Stimulated activated CD8-positive, alpha-beta memory T cell treated with anti-CD3 and anti-CD28 coated beads, Interleukin-15, amount 100 ng/mL, for 48 hours (primary cell): Measurements from ENCODE around the gene SCGB1A1.
"Not testable (repeated sequence)": the region's sequence is repeated elsewhere in the genome, so short reads cannot be mapped to it uniquely, and the experiment has no call there.

ENCODE experiments used
- DNase-seq, 2 donors: peaks; one replicate each; pipeline ENCODE4 v3.0.0-alpha.2; 2020; ENCODE audit warnings: low read depth in 2 of 2

SCGB1A1 gene

DNA sequence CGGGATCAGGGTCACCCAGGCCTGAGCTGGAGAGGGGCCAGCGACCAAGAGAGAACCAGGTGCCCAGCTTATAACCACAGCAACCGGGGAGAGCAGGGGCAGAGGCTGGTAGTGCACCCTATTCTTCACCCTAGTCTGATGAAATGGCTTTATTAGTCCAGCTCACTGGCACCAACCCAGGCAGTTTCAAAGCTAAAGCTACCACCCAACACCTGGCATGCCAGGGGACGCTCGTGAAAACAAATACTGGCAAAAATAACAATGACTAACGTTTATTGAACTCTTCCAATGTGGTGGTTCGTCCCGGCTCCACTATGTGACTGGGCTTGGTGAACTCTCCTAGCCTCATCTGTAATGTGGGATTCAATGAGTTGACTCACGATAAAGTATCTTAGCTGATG, 30.6 kb downstream of the SCGB1A1 start:
- no peak for DNase-seq

DNA sequence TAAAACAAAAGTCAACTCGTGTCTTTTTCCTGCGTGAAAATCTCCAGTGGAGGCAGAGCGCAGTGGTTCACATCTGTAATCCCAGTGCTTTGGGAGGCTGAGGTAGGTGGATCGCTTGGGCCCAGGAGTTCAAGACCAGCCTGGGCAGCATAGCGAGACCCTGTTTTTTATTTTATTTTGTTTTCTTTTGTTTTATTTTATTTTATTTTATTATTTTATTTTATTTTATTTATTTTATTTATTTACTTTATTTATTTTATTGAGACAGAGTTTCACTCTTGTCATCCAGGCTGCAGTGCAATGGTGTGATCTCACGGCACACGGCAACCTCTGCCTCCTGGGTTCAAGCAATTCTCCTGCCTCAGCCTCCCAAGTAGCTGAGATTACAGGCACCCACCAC, 31.1 kb downstream of the SCGB1A1 start:
- not testable (repeated sequence) for DNase-seq

DNA sequence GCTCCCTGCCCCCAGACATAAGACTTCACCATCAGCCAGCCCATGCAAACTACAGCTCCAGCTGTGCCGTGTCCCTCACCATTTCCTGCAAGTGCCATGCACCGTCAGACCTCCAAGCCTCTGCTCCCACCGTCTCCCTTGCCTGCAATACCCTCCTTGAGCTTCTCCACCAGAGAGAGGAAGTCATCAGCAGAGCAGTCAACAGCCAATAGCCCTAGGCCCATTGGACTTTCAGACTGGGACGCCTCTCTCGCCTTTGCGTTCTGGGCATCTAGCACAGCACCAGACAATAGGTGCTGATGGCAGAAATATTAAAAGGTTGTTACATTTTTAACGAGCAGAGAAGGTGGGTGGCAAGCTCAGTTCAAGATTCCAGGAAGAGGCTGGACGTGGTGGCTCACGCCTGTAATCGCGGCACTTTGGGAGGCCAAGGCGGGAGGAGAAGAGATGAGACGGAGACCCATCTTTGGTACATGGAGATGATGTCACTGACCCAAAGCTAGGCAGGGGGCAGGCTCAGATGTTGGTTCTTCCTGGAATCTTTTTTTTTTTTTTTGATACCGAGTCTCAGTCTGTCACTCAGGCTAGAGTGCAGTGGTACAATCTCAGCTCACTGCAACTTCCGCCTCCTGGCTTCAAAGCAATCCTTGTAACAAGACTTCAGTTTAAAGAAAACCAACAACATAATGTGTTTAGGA, 31.9 kb downstream of the SCGB1A1 start:
- DNase-seq: no peak

DNA sequence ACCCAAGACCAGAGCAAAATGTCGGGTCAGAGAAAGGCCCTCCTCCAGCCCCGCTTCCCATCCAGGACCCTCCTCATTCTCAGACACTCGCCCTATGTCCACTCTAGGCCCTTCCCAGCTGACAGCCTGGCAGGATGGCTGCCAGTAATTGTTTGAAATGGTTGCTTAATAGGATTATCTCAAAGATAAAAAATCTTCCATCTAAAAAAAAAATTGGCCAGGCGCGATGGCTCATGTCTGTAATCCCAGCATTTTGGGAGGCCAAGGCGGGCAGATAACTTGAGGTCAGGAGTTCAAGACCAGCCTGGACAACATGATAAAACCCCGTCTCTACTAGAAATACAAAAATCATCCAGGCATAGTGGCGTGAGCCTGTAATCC, 32.4 kb downstream of the SCGB1A1 start:
- no peak for DNase-seq

DNA sequence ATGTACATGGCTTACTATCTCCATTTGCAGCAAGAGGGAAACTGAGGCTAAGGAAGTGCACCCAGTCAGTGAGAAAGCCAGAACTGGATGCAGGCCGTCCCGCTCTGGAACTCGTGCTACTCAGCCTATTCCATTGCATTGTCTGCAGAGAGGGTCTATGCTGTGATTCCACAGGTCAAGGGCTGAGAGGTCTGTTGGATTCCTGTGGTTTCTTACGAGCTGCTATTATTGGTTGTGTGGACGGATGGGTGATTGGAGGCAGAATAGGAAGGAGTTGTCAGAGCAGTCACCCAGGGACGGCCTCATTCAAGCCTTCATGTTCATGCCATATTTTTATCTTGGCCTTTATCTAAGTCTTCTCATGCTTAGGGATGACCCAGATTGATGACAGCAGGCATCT, 33.4 kb downstream of the SCGB1A1 start:
- DNase-seq: no peak

DNA sequence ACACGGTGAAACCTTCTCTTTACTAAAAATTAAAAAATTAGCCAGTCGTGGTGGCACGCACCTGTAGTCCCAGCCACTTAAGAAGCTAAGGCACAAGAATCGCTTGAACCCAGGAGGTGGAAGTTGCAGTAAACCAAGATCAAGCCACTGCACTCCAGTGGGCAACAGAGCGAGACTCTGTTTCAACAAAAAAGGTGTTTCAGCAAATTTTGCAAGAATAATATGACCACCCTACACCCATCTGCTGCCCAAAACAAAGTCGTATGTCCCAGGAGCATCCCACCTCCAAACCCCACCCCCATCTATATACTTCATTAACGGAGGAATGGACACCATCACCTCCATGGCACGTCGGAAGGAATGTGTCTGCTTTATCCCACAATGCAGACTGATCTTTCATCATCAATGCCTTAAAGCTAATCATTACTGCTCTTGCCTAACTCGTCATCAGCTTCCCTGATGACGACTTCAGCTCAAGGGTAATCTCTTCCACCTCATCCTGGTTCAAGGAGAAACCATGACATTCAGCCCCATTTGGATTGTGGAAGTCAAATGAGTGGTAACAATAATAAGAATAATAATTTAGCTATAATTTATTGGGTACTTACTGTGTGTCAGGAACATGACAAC, 34.1 kb downstream of the SCGB1A1 start:
- DNase-seq: no peak

DNA sequence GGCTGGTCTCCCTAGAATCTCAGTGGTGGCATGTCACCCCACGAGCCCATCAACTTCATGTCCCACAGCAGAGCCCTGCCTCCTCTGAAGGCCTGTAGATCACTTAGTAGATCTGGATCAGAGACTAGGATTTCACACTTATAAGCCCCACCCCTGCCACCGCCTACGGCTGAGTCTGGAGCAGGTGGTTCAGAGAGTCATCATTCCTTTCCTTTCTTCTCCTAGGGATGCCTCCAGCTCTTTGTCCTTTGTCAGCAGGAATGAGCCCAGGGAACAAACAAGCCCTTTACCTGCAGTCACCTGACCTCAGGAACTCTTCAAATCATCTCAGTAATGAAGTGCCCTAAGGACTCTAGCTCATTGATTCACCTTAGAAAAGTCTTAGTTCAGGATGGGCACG, 37.8 kb downstream of the SCGB1A1 start:
- DNase-seq: no peak

DNA sequence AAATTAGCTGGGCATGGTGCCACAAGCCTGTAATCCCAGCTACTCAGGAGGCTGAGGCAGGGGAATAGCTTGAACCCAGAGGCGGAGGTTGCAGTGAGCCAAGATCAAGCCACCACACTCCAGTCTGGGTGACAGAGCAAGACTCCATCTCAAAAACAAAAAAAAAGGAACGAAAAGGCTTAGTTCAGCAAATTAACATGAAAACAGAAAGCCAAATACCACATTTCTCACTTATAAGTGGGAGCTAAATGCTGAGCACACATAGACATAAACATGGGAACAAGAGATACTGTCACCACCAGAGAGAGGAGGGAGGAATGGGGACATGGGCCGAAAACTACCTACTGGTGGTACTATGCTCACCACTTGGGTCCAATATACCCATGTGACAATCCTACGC, 38.6 kb downstream of the SCGB1A1 start:
- no peak for DNase-seq

DNA sequence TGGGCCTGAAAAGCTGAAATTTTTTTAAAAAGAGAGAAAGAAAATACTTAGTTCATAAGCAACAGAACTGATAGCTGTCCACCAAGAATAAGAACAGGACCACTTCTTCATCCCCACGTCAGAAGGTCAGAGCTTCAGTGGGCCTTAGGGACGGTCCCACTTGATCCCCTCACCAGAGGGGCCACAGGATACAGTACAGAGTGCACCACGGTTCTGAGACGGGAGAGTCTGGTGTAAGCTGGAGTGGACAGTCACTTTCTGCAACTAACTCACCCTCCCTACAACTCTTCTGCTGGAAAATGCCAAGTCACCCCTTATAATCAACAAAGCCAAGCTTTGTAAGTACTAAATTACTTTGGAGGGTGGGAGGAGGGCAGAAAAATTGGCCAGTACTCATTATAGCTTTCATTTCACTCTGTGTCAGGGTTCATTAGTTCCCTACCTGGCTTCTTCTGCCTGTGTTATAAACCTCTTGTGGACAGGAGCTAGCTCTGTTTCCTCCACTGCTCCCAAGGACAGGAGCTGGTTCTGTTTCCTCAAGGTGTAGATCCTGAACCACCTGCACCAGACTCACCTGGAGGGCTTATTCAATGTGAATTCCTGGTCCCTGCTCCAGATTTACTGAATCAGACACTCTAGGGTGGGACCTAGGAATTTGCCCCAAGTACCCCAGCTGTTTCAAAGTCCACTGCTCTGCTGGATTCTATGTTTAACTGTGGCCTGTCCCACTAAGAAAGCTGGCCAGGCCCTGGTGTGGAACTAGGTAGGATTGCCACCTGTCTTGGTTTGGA, 39.6 kb downstream of the SCGB1A1 start:
- DNase-seq: no peak

DNA sequence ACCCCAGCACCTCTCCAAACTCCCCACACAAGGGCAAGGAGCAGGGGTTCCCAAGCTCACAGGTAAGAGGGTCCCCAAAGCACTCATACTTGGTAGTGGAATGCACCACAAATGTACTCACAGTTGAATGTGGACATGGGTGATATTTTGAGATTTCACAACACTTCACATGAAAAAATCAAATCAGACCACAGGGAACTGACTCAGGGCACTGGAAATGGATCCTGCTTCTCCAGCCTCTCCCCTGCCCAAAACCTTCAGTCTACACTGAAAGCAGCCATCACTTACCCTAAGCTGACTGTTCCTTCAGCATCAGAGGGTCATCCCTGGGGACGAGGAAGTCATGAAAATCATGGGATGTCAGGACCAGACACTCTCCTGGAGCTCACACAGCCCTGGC, 40.2 kb downstream of the SCGB1A1 start:
- DNase-seq: no peak

DNA sequence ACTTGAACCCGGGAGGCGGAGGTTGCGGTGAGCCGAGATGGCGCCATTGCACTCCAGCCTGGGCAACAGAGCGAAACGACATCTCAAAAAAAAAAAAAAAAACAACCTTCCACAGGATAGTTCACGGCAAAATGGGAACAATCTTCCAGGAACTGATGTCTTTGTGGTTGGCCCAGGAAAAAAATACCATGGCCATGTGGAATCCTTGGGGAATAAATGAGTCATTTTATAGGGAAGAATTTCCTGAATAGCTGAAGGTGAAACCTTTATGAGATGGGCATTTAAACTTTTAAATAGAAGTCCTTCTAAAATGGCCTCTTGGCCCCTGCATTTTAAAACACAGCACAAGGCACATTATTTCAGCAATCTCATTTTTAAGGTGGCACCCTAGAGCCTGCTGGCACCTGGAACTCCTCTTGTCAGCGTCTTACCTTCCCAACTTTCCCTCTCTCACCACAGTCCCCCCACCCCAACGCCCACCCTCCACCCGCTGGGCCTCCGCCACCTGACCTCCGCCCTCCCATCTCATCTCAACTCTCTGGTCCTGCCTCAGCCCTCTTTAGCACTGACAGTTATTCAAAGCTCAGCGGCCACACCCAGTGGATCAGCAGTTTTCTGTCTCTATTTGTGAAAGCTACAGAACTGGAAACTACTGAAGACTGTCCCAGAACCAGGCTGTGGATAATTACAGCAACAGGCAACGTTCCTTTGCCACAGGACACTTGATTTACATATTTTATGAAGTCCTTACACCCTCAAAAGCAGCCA, 43.1 kb downstream of the SCGB1A1 start:
- no peak for DNase-seq

DNA sequence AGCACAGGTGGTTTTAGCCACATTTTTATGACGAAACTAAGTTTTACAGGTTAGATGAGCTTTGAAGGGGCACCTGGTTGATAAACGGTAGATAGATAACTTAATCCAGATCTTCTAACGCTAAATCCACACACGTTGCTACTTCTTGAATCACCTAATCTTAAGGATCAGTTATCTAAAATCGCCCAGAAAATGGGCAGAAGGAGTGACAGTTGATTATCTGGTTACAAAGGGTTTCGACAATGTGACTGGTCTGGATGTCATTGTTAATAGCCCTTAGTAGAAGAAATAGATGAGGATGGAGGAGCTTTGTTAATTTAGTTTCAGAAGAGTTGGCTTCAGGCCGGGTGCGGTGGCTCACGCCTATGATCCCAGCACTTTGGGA, 43.7 kb downstream of the SCGB1A1 start:
- DNase-seq: no peak

DNA sequence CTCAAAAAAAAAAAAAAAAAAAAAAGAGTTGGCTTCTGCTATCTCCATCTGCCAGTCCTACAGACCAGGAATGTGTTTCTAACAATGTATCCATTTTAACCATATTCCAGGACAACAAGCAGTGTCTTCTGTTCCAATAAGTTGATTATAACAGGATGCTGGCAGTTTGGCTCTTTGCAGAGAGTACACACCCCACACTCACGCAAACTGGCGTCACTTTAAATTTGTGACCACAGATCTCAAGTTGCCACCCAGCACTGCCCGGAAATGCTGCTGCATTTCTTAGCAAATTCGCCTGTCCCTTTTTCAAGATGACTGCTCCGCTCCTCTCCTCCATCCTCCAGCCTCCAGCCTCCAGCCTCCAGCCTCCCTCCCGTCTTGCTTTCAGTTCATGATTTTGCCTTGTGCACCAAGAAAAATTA, 44.3 kb downstream of the SCGB1A1 start:
- no peak for DNase-seq

DNA sequence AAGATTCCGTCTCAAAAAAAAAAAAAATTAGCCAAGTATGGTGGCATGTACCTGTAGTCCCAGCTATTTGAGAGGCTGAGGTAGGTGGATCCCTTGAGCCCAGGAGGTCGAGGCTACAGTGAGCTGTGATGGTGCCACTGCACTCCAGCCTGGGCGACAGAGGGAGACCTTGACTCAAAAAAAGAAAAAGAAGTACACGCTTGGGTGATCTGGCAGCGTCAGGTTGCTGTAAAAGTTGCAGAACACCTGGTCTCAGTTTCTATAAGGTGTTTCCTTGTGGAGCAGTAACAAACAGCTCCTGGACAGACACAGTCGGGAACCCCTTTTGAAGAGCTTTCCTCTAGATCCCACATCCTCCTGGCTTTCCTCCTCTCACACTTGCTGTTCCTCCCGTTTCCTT, 45.8 kb downstream of the SCGB1A1 start:
- DNase-seq: no peak

DNA sequence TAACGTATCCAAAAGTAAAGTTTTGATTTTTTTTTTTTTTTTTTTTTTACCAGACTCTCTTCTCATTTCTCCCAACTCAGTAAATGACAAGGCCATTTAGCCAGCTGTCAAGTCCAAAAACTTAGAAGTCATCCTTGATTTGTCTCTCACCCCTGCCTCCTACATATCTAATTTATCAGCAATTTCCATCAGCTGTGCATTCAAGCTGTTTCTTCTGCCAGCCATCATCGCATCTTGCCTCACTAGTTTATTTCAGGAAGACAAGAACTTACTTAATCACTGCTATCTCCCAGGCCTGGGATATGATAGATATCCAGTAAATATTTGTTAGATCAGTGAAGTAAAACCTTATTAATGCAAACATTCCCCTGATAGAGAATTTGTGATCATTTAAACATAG, 47.6 kb downstream of the SCGB1A1 start:
- no peak for DNase-seq

DNA sequence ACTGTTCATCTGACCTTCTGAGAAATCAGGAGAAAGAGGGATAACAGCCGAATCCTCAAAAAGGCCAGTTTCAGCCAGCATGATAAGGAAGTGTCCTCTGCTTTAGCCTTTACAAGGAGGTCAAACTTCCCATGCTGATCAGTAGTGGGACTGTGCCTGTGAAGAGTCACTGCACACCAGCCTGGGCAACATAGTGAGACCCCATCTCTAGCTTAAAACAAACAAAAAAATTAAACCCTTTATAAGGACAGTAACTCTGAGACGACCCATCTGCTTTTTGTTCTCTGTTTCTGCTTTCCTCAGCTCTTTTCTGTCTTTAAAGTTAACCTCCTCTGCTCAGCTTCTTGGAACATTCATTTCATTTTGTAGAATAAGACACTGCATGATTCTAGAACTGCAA, 49.7 kb downstream of the SCGB1A1 start:
- no peak for DNase-seq

DNA sequence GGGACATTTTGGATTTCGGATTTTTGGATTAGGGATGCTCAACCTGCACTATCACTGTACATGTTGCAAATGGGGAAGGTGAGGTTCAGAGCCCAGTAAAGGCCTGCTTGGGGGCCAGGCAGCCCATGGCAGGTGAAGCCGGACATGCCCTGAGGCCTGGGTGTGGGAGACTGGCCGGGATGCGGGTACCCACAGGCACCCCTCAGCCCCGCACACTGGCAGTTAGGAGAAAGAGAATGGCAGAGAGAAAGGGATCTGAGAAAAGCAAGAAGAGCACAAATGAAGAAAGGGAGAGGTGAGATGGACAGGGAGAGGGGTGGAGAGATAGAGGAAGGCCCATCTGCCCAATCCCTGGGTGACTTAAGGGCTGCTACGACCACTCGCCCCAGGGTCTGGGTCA, 52.8 kb downstream of the SCGB1A1 start:
- no peak for DNase-seq

DNA sequence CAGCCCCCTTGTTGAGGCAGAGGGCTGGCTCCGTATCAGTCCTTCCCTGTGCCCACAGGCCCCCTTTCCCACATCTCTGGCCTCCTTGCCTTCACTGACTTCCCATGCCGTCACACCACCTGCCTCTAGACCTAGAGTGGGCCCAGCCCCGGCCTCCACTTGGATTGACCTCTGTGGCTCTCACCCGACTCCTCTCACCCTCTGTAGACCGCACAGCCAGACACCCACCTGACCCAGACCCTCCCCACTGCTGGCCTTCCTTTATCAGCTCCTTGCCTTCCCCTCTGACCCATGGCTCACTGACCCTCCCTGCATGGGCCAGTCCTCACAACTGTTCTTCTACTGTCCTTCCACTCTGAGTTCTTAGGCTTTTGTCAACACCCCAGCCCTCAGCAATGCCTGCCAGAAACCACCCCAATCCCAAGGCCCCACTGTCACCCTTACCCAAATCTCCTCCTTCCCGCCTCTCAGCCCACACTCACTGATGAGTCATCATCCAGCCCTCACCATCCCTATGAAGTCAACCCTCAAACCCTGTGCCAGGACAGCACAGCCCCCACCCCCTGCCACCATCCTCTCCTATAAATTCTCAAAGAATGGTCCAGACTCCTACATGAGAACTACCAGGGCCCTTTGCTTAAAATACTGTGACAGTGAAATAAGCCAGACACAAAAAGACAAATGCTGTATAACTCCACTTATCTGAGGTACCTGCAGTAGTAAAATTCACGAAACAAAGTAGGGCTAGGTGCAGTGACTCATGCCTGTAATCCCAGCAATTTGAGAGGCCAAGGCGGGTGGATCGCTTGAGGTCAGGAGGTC, 53.4 kb downstream of the SCGB1A1 start:
- DNase-seq: no peak
